ENCODE data around the gene RCBTB1.

Gene RCBTB1

DNA sequence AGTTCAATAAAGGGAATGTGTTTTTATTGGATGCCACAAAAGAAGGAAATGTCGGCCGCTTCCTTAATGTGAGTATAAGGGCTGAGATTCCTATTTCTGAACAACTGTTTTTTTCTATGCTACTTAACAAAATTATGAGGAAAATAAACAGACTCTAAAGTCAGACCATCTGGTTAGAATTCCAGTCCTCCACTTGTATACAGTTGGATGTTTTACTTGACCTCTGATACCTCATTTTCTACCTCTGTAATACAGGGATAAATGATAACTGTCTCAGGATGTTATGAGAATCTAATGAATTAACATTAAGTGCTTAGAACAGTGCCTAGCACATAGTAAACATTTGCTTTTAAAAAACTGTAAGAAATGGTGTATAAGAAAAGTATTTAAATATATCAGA lies 96.8 kb downstream of the RCBTB1 start:
- Histone ChIP-seq H3K9ac (ENCODE audit: low read length) (no peak overlapping the region), H3K27ac (ENCODE audit: low read depth, low read length) (no peak overlapping the region), H3K36me3 (ENCODE audit: low read length) (peaks cover 5% of the 10 kb centered on the region; the same call in 1 of the 2 replicates), H3K9me3 (ENCODE audit: insufficient read depth, low read length) (no peaks in the 10 kb centered on the region), H4K20me1 (ENCODE audit: low read depth, low read length) (no peaks in the 10 kb centered on the region), H2AFZ (ENCODE audit: low read depth, low read length, severe bottlenecking) (no peak overlapping the region), H3K4me3 (ENCODE audit: insufficient read depth, low read length, poor library complexity, severe bottlenecking) (no peak overlapping the region), H3K9me2 (replicated peaks; ENCODE audit: insufficient read depth, low read length) (no peaks in the 10 kb centered on the region), H3K79me2 (ENCODE audit: insufficient read depth, low read length) (no peaks in the 10 kb centered on the region), H3K4me2 (ENCODE audit: low read depth, low read length, poor library complexity, severe bottlenecking) (no peak overlapping the region), H3F3A (ENCODE audit: insufficient read depth) (peaks cover 6% of the 10 kb centered on the region), H3K27me3 (ENCODE audit: low read length) (no peaks in the 10 kb centered on the region)
- TF ChIP-seq, protein P1, sequence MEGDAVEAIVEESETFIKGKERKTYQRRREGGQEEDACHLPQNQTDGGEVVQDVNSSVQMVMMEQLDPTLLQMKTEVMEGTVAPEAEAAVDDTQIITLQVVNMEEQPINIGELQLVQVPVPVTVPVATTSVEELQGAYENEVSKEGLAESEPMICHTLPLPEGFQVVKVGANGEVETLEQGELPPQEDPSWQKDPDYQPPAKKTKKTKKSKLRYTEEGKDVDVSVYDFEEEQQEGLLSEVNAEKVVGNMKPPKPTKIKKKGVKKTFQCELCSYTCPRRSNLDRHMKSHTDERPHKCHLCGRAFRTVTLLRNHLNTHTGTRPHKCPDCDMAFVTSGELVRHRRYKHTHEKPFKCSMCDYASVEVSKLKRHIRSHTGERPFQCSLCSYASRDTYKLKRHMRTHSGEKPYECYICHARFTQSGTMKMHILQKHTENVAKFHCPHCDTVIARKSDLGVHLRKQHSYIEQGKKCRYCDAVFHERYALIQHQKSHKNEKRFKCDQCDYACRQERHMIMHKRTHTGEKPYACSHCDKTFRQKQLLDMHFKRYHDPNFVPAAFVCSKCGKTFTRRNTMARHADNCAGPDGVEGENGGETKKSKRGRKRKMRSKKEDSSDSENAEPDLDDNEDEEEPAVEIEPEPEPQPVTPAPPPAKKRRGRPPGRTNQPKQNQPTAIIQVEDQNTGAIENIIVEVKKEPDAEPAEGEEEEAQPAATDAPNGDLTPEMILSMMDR (IDR thresholded peaks at IDR 0.05; ENCODE audit: insufficient read depth, low read length, poor library complexity, severe bottlenecking) = no peak
- no peak for TF ChIP-seq EZH2phosphoT487 (conservative IDR thresholded peaks at IDR 0.05; ENCODE audit: low read length)
